Transverse colon (tissue), 3 donors: ENCODE results near the gene EFEMP2.

Source experiments
- CTCF ChIP-seq, 5 experiments: fragments of 200-600 bp in 3 of 5; fragments of 450-650 bp in 2 of 5; sonication (generic) in 3 of 5; IDR thresholded peaks; 1 replicate in 2 of 5; 2 replicates in 3 of 5; pipeline ENCODE4 v1.5.1; 2016 to 2017; ENCODE audit warnings: antibody characterized with exemption in 5 of 5, inconsistent platforms in 3 of 5, mild to moderate bottlenecking in 2 of 5, moderate library complexity in 1 of 5
- POLR2A ChIP-seq: fragments of 450-650 bp; IDR thresholded peaks from one replicate; pipeline ENCODE4 v1.6.1; 2016; ENCODE audit warnings: antibody characterized with exemption, mild to moderate bottlenecking, moderate library complexity

GRCh38 chr11:65861165-65861505, 11.5 kb downstream of the EFEMP2 start:
- TF ChIP-seq CTCF (IDR thresholded peaks at IDR 0.05) (no peak), POLR2A (no peak)
